Mesenchymal stem cell (in vitro differentiated cells and primary cell): ENCODE results near the gene MTA2.

Source experiments
- DNase-seq: peaks from one replicate; pipeline ENCODE4 v3.0.0-alpha.2; 2013
- H2AFZ ChIP-seq: one replicate; pipeline ENCODE4 v1.6.1; 2013; ENCODE audit warnings: low read depth, mild to moderate bottlenecking, control low read depth, inconsistent platforms, low read length, moderate library complexity
- H2AK5ac ChIP-seq: 2 replicates; pipeline ENCODE4 v1.6.1; 2013; ENCODE audit warnings: low read length, moderate library complexity, mild to moderate bottlenecking, inconsistent platforms; ENCODE audit not compliant: severe bottlenecking
- H2BK120ac ChIP-seq: one replicate; pipeline ENCODE4 v1.6.1; 2013; ENCODE audit warnings: low read depth, mild to moderate bottlenecking, inconsistent platforms, low read length, moderate library complexity
- H2BK12ac ChIP-seq, 2 experiments: one replicate each; pipeline ENCODE4 v1.6.1; 2013; ENCODE audit warnings: inconsistent platforms in 2 of 2, low read length in 2 of 2, mild to moderate bottlenecking in 2 of 2, moderate library complexity in 2 of 2, control low read depth in 1 of 2
- H2BK15ac ChIP-seq: one replicate; pipeline ENCODE4 v1.6.1; 2013; ENCODE audit warnings: mild to moderate bottlenecking, low read depth, inconsistent platforms; ENCODE audit not compliant: poor library complexity, severe bottlenecking
- H2BK5ac ChIP-seq: 2 replicates; pipeline ENCODE4 v1.6.1; 2013; ENCODE audit warnings: low read depth, mild to moderate bottlenecking, low read length, control low read depth, inconsistent platforms; ENCODE audit not compliant: poor library complexity, severe bottlenecking
- H3K14ac ChIP-seq, 2 experiments: one replicate each; pipeline ENCODE4 v1.6.1; 2013; ENCODE audit warnings: inconsistent platforms in 2 of 2, low read length in 2 of 2, control low read depth in 1 of 2, mild to moderate bottlenecking in 1 of 2, moderate library complexity in 1 of 2
- H3K18ac ChIP-seq, 2 experiments: one replicate each; pipeline ENCODE4 v1.6.1; 2013; ENCODE audit warnings: inconsistent platforms in 2 of 2, low read length in 2 of 2, control low read depth in 1 of 2, low read depth in 1 of 2, mild to moderate bottlenecking in 1 of 2
- H3K23ac ChIP-seq, 2 experiments: one replicate each; pipeline ENCODE4 v1.6.1; 2013; ENCODE audit warnings: inconsistent platforms in 2 of 2, low read length in 2 of 2, mild to moderate bottlenecking in 2 of 2, moderate library complexity in 2 of 2, control low read depth in 1 of 2
- H3K27ac ChIP-seq: 2 replicates; pipeline ENCODE4 v1.5.1; 2013; ENCODE audit warnings: mild to moderate bottlenecking, moderate library complexity, low read length, control low read depth, inconsistent platforms; ENCODE audit not compliant: poor library complexity, severe bottlenecking
- H3K27me3 ChIP-seq, 2 experiments: 2 replicates each; pipeline versions ENCODE4 v1.6.1 to v1.7.0; 2013; ENCODE audit warnings: low read length in 2 of 2, mild to moderate bottlenecking in 2 of 2, moderate library complexity in 2 of 2, control low read depth in 1 of 2, inconsistent platforms in 1 of 2; ENCODE audit not compliant: control insufficient read depth in 1 of 2, insufficient read depth in 1 of 2
- H3K36me3 ChIP-seq, 2 experiments: 2 replicates each; pipeline versions ENCODE4 v1.6.1 to v1.7.0; 2013; ENCODE audit warnings: low read length in 2 of 2, control low read depth in 1 of 2, inconsistent platforms in 1 of 2, low read depth in 1 of 2, mild to moderate bottlenecking in 1 of 2; ENCODE audit not compliant: insufficient read depth in 2 of 2, control insufficient read depth in 1 of 2
- H3K4ac ChIP-seq, 2 experiments: one replicate each; pipeline ENCODE4 v1.6.1; 2013; ENCODE audit warnings: inconsistent platforms in 2 of 2, low read length in 2 of 2, mild to moderate bottlenecking in 2 of 2, moderate library complexity in 2 of 2, control low read depth in 1 of 2, low read depth in 1 of 2
- H3K4me1 ChIP-seq: 2 replicates; pipeline ENCODE4 v1.6.1; 2013; ENCODE audit warnings: low read depth, low read length, control low read depth; ENCODE audit not compliant: control insufficient read depth, insufficient read depth
- H3K4me2 ChIP-seq: 2 replicates; pipeline ENCODE4 v1.6.1; 2013; ENCODE audit warnings: low read length, mild to moderate bottlenecking, inconsistent platforms; ENCODE audit not compliant: poor library complexity, severe bottlenecking
- H3K4me3 ChIP-seq, 2 experiments: 2 replicates each; pipeline versions ENCODE4 v1.5.1 to v1.7.0; 2013; ENCODE audit warnings: low read length in 2 of 2, mild to moderate bottlenecking in 2 of 2, control low read depth in 1 of 2, low read depth in 1 of 2; ENCODE audit not compliant: insufficient read depth in 1 of 2
- H3K79me1 ChIP-seq: replicated peaks from 2 replicates; pipeline ENCODE4 v1.6.1; 2013; ENCODE audit warnings: mild to moderate bottlenecking, control low read depth, low read length, inconsistent platforms; ENCODE audit not compliant: poor library complexity, severe bottlenecking
- H3K9ac ChIP-seq: 2 replicates; pipeline ENCODE4 v1.7.0; 2013; ENCODE audit warnings: mild to moderate bottlenecking, low read length, moderate library complexity
- H3K9me3 ChIP-seq: 2 replicates; pipeline ENCODE4 v1.7.0; 2013; ENCODE audit warnings: mild to moderate bottlenecking, low read length; ENCODE audit not compliant: control insufficient read depth
- H4K8ac ChIP-seq: one replicate; pipeline ENCODE4 v1.6.1; 2013; ENCODE audit warnings: inconsistent platforms, mild to moderate bottlenecking, low read length, moderate library complexity
- H4K91ac ChIP-seq: one replicate; pipeline ENCODE4 v1.6.1; 2013; ENCODE audit warnings: mild to moderate bottlenecking, low read length, inconsistent platforms
- whole genome bisulfite sequencing: methylation state at CpG from one replicate; pipeline ENCODE4 v1.1.7; 2013; ENCODE audit warnings: mixed read lengths; 5-methylcytosine and 5-hydroxymethylcytosine counted together

The MTA2 gene

GRCh38 chr11:62554387-62555167, 47.1 kb downstream of the MTA2 start:
- no peak for DNase-seq
- peak overlapping the region; percentile 92 for H3K27ac ChIP-seq
- H4K8ac ChIP-seq, result peak overlapping the region; percentile 2
- peak overlapping the region; percentile 58 for H2BK120ac ChIP-seq
- peaks cover 10% of the 10 kb centered on the region for H3K79me1 ChIP-seq
- H3K4me3 ChIP-seq, result peak overlapping the region in 1 of 2 experiments; percentile 77
- H2AK5ac ChIP-seq, result peak overlapping the region; percentile 58
- H3K9ac ChIP-seq, result peak overlapping the region; percentile 95
- H3K4ac ChIP-seq, result peak overlapping the region; percentile 1 to 71
- peak overlapping the region; percentile 77 for H2BK15ac ChIP-seq
- no peak overlapping the region for H3K4me2 ChIP-seq
- H3K23ac ChIP-seq, result no peak overlapping the region
- H2AFZ ChIP-seq, result no peak overlapping the region
- peak overlapping the region; percentile 19 for H2BK5ac ChIP-seq
- H2BK12ac ChIP-seq, result peak overlapping the region; percentile 0 to 80
- WGBS, result 75% methylated on average over 6 of the region's 7 CpGs
- no peaks in the 10 kb centered on the region for H3K27me3 ChIP-seq
- peak overlapping the region; percentile 18 for H4K91ac ChIP-seq
- peak overlapping the region in 1 of 2 experiments; percentile 70 for H3K14ac ChIP-seq
- peaks cover 19 to 21% of the 10 kb centered on the region in 2 experiments for H3K36me3 ChIP-seq
- peak overlapping the region; percentile 18 to 80 for H3K18ac ChIP-seq
- H3K4me1 ChIP-seq, result peaks cover 60% of the 10 kb centered on the region
- no peaks in the 10 kb centered on the region for H3K9me3 ChIP-seq

GRCh38 chr11:62553839-62554361, 47.8 kb downstream of the MTA2 start:
- Histone ChIP-seq H3K79me1 (peaks cover 13% of the 10 kb centered on the region), H2AK5ac (peak overlapping the region; percentile 70), H4K91ac (peak overlapping the region; percentile 94), H3K4me3 (peak overlapping the region in 1 of 2 experiments; percentile 77), H2BK120ac (peak overlapping the region; percentile 58), H3K9ac (peak overlapping the region; percentile 95), H3K27ac (peak overlapping the region; percentile 92), H3K14ac (peak overlapping the region in 1 of 2 experiments; percentile 88), H3K27me3 (no peaks in the 10 kb centered on the region), H3K4me1 (peaks cover 59% of the 10 kb centered on the region), H2AFZ (no peak overlapping the region), H2BK15ac (no peak overlapping the region), H2BK12ac (peak overlapping the region; percentile 29 to 81), H3K36me3 (peaks cover 12 to 17% of the 10 kb centered on the region in 2 experiments), H3K4me2 (peak overlapping the region; percentile 43), H3K4ac (peak overlapping the region; percentile 3 to 87), H3K23ac (no peak overlapping the region), H3K9me3 (no peaks in the 10 kb centered on the region), H2BK5ac (peak overlapping the region; percentile 53), H3K18ac (peak overlapping the region; percentile 18 to 99), H4K8ac (peak overlapping the region; percentile 16)
- 5% methylated on average over 8 of the region's 8 CpGs for WGBS
- peak; percentile 93 for DNase-seq

DNA sequence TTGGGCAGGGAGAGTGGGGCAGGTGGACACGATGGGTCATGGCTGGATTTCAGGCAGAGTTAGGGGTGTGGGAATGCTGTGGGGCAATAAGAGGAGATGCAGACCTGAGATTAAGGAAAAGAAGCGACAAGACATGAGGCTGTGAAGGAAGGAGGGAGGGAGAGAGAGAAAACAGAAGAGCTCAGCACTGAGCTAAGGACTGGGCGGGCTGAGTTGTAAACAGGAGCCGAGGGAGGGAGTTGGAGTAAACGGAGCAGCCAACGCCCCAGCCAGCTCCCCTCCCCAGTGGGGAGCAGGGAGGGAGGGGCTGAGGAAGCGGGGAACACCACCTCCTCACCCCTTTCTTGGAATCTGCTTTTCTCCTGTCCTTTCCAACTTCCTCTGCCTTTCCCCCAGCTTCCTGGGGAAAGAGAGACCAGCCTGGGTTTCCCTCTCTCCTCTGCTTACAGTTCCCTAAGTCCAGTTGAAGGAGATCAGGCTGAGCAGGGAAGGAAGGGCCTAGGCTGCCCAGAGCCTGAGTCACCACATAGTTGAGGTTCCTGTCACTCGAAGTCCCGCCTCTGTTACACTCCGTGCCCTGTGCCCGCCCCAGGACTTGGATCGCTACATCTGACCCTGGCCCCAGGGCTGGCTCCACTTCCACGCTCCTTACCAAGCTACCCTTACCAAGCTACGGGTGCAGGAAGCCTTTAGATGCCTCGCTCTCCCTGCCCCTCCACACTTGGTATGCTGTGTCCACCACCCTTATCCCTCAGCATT, 48.4 kb downstream of the MTA2 start:
- no peaks in the 10 kb centered on the region for H3K27me3 ChIP-seq
- H2AK5ac ChIP-seq, result peak overlapping the region; percentile 100
- WGBS, result 1% methylated on average over 12 of the region's 15 CpGs
- peak overlapping the region; percentile 43 for H3K4me2 ChIP-seq
- H3K18ac ChIP-seq, result peak overlapping the region; percentile 84 to 99
- H3K79me1 ChIP-seq, result peaks cover 13% of the 10 kb centered on the region
- H3K23ac ChIP-seq, result peak overlapping the region; percentile 16 to 53
- peaks cover 7 to 12% of the 10 kb centered on the region in 2 experiments for H3K36me3 ChIP-seq
- H2BK15ac ChIP-seq, result peak overlapping the region; percentile 99
- peak overlapping the region; percentile 95 for H3K9ac ChIP-seq
- H3K27ac ChIP-seq, result peak overlapping the region; percentile 92
- peak overlapping the region in 1 of 2 experiments; percentile 88 for H3K14ac ChIP-seq
- H4K8ac ChIP-seq, result peak overlapping the region; percentile 58
- DNase-seq, result peak; percentile 98
- H2BK5ac ChIP-seq, result peak overlapping the region; percentile 93
- H2AFZ ChIP-seq, result no peak overlapping the region
- peak overlapping the region; percentile 68 to 87 for H3K4ac ChIP-seq
- peak overlapping the region; percentile 94 to 99 for H2BK12ac ChIP-seq
- peak overlapping the region in 1 of 2 experiments; percentile 77 for H3K4me3 ChIP-seq
- no peaks in the 10 kb centered on the region for H3K9me3 ChIP-seq
- H3K4me1 ChIP-seq, result peaks cover 60% of the 10 kb centered on the region
- peak overlapping the region; percentile 94 for H4K91ac ChIP-seq
- peak overlapping the region; percentile 84 for H2BK120ac ChIP-seq
